ENCODE results near the gene LMF1.

Gene LMF1

DNA sequence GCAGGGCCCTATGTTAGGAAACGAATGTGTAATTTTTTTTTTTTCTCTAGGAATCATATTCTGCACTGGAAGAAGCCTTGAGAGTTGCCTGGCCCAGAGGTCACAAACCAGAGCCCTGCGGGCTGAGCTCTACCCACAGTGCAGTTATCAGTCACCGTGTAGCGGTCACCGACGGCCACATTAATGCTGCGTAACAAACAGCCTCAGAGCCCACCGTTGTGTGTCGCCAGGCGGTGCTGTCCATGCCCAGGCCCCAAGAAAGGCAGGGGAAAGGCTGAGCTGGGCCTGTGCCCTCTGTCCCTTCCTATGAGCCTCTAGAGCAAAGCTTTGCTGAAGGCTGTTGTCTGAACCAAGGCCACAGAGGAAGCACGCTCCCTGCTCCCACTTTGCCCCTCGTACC, 4.5 kb upstream of the LMF1 start:
- no peak overlapping the region for H3K4me3 ChIP-seq (ENCODE audit: low read depth, low read length)
- TF ChIP-seq, protein P1, sequence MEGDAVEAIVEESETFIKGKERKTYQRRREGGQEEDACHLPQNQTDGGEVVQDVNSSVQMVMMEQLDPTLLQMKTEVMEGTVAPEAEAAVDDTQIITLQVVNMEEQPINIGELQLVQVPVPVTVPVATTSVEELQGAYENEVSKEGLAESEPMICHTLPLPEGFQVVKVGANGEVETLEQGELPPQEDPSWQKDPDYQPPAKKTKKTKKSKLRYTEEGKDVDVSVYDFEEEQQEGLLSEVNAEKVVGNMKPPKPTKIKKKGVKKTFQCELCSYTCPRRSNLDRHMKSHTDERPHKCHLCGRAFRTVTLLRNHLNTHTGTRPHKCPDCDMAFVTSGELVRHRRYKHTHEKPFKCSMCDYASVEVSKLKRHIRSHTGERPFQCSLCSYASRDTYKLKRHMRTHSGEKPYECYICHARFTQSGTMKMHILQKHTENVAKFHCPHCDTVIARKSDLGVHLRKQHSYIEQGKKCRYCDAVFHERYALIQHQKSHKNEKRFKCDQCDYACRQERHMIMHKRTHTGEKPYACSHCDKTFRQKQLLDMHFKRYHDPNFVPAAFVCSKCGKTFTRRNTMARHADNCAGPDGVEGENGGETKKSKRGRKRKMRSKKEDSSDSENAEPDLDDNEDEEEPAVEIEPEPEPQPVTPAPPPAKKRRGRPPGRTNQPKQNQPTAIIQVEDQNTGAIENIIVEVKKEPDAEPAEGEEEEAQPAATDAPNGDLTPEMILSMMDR (IDR thresholded peaks at IDR 0.05; ENCODE audit: low read depth, low read length, missing control alignments) = no peak
- DNase-seq (ENCODE audit: low read depth) = no peak

DNA sequence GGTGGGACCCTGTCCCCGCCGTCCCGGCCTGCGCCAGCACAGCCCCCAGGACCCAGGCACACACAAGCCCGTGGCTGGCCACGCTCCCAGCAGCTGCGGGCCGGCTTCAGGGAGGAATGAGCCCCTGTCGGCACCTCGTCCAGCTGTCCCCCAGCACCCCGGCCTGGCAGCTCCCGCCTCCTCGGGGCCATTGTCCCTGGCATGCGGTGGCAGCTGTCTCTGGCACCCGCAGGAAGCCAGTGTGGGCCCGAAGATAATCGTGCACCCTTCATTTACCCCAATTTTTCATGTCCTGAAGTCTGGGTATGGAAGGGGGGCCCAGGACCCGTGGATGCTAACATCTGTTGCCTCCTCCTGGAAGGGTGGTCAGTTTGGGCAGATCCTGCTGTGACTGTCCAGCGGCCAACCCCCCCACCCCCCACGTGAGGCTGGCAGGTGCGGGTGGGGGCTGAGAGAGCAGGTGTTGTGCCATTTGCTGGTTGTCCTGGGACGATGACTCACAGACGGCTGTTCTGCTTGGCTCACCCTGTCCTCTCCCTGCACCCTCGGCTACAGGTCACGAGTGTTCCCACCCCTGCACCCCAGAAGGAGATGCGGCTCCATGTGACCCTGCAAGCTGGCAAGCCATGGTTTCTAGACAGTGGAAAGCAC, 4.0 kb upstream of the LMF1 start:
- no peak overlapping the region for H3K4me3 ChIP-seq (ENCODE audit: low read depth, low read length)
- no peak for DNase-seq (ENCODE audit: low read depth)
- TF ChIP-seq, protein P1 (IDR thresholded peaks at IDR 0.05; ENCODE audit: low read depth, low read length, missing control alignments) = no peak

DNA sequence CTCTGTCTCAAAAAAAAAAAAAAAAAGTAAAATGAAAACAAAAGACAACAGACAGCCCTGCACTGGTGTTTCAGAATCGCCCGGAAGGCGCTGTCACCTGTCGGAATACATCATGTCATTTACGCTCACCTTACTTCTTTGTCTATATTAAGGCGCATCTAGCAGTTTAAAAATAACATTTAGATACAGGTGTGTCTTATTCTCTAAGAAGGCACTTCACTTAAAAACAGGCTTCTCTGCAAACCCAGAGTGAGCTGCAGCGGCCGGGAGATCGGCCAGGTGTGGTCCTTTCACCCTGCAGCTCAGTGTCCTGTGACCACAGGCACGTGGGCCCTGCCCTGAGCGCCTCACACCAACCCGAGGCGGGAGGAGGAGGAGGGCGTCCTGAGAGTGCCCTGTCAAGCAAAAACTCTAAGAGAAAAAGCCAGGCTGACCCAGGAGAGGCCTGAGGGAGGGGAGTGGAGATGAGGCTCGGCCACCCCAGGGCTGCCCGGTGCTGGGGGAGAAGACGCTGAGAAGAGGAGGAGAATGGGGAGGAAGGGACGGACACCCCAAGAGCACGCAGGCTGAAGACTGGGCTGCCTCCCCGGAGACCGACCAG, 3.3 kb upstream of the LMF1 start:
- H3K4me3 ChIP-seq (ENCODE audit: low read depth, low read length) = no peak overlapping the region
- TF ChIP-seq, protein P1 (IDR thresholded peaks at IDR 0.05; ENCODE audit: low read depth, low read length, missing control alignments) = no peak
- DNase-seq (ENCODE audit: low read depth) = no peak

DNA sequence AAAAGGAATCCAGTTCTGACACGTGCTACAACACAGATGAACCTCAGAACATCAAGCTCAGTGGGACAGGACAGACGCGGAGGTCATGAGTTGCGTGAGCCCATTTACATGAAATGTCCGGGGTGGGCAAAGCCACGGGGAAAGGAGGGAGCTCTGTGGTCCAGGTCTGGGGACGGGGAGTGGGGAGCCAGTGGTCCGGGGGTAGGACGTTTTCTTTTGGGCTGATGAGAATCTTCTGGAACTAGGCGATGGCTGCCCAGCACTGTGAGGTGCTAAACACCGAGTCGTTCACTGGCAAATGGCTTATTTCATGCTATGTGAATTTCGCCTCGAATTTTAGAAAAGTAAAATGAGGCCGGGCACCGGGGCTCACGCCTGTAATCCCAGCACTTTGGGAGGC, 2.6 kb upstream of the LMF1 start:
- H3K4me3 ChIP-seq (ENCODE audit: low read depth, low read length) = no peak overlapping the region
- TF ChIP-seq, protein P1 (IDR thresholded peaks at IDR 0.05; ENCODE audit: low read depth, low read length, missing control alignments) = no peak
- no peak for DNase-seq (ENCODE audit: low read depth)

DNA sequence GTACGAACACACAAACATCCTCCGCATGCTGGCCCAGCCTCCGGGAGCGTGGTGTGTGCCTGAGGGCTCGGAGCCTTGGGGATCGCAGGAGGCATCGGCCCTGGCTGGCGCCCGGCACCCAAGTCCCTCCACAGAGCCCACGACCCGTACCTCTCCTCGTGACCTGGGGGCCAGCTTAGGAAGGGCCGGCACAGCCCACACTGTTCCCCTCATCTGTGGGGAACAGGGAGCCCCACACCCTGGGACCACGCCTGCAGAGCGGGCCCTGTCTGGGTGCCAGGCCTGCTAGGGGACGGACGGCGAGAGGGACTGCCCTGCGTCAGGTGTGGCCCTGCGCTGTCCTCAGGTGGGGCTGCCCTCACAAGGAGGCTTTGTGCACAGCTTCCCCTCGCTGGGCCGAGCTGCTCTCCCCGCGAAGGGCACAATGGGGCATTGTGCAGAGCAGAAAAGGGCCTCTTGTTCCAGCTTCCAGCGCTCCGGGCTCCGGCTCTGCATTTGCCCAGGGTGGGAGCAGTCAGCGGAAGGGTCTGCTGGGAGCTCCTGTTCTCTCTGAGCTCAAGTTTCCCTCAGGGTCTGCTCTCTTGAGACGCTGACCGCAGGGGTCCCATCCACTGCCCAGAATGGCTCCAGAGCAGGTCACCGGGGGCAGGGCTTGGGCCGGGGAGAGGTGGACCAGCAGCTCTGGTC, 1.7 kb upstream of the LMF1 start:
- no peak for DNase-seq (ENCODE audit: low read depth)
- no peak overlapping the region for H3K4me3 ChIP-seq (ENCODE audit: low read depth, low read length)
- TF ChIP-seq, protein P1 (IDR thresholded peaks at IDR 0.05; ENCODE audit: low read depth, low read length, missing control alignments) = no peak

DNA sequence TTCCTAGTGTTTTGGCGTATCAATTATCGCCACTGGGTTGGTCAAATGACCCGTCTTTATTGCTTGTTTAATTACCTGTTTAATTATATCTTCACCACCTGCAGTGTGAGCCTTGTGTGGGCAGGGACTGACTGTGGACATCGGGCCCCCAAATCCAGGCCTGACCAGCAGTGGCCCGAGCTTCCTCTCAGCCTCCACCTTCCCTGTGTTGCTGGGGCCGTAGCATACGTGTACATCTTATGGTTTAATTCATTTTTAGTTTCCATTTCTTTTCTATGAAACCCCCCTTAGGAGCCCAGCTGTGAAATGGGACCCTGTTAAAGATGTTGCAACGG, 1.2 kb upstream of the LMF1 start:
- H3K4me3 ChIP-seq (ENCODE audit: low read depth, low read length) = no peak overlapping the region
- DNase-seq (ENCODE audit: low read depth) = no peak
- TF ChIP-seq, protein P1 (IDR thresholded peaks at IDR 0.05; ENCODE audit: low read depth, low read length, missing control alignments) = no peak

DNA sequence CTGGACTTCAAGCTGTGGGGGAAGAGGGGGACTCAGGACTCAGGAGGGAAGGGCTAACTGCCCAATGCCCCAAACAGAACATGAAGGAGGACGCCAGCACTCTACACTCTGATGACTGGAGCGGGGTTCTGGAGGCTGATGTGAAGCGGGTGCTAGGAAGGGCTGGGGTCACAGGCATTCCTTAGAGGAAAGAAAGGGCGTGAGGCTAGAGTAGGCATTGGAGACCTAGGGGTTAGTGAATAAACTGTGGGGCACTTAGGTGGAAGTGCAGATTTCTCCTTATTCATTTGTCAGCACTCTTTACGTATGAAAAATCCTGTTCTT, 760 bp upstream of the LMF1 start:
- DNase-seq (ENCODE audit: low read depth) = no peak
- no peak overlapping the region for H3K4me3 ChIP-seq (ENCODE audit: low read depth, low read length)
- TF ChIP-seq, protein P1 (IDR thresholded peaks at IDR 0.05; ENCODE audit: low read depth, low read length, missing control alignments) = no peak

Measured in GM12864 (cell line).